Stomach (tissue), 9 donors: ENCODE measurements around the gene BTK. TPM values are rescaled to one million over a fixed set of nuclear protein-coding genes. Genes with fewer than 3 reads are reported as not detected.

Experiments
- DNase-seq, 2 donors: peaks; one replicate each; pipeline versions ENCODE4 v3.0.0 to v3.0.0-alpha.2; 2013 to 2019
- H3K27ac ChIP-seq, 5 donors: fragments of 200-600 bp in 4 of 5; sonication (generic) in 4 of 5; one replicate each; pipeline ENCODE4 v1.5.1; 2013 to 2019; ENCODE audit warnings: mild to moderate bottlenecking in 1 of 5, moderate library complexity in 1 of 5
- H3K27me3 ChIP-seq, 3 donors: fragments of 200-600 bp; sonication (generic); one replicate each; pipeline ENCODE4 v1.5.1; 2017 to 2019; ENCODE audit warnings: mixed run types in 1 of 3
- H3K36me3 ChIP-seq, 4 donors: fragments of 200-600 bp; sonication (generic); 1 replicate in 3 of 4; 2 replicates in 1 of 4; pipeline ENCODE4 v1.5.1; 2016 to 2019
- H3K4me1 ChIP-seq, 4 donors: fragments of 200-600 bp; sonication (generic); one replicate each; pipeline ENCODE4 v1.5.1; 2016 to 2019
- H3K4me3 ChIP-seq, 4 donors: fragments of 200-600 bp; sonication (generic) in 3 of 4; one replicate each; pipeline ENCODE4 v1.5.1; 2016 to 2019; ENCODE audit warnings: mild to moderate bottlenecking in 1 of 4
- H3K9me3 ChIP-seq, 4 donors: fragments of 200-600 bp; sonication (generic); one replicate each; pipeline ENCODE4 v1.5.1; 2016 to 2019
- CTCF ChIP-seq, 7 experiments: fragments of 450-650 bp in 4 of 7; fragments of 200-600 bp in 3 of 7; sonication (generic) in 3 of 7; IDR thresholded peaks; one replicate each; pipeline ENCODE4 v1.5.1; 2016 to 2019; ENCODE audit warnings: antibody characterized with exemption in 7 of 7, control low read depth in 2 of 7, mild to moderate bottlenecking in 1 of 7
- EP300 ChIP-seq: sonication (generic); formaldehyde crosslinking; IDR thresholded peaks from one replicate; pipeline ENCODE4 v1.6.1; 2017; ENCODE audit warnings: antibody characterized with exemption
- POLR2A ChIP-seq, 4 donors: fragments of 450-650 bp; IDR thresholded peaks; one replicate each; pipeline ENCODE4 v1.6.1; 2016; ENCODE audit warnings: antibody characterized with exemption in 4 of 4, control low read depth in 2 of 4, mild to moderate bottlenecking in 1 of 4, moderate library complexity in 1 of 4
- POLR2AphosphoS5 ChIP-seq, 3 donors: sonication (generic); formaldehyde crosslinking; IDR thresholded peaks; one replicate each; pipeline ENCODE4 v1.6.1; 2016; ENCODE audit warnings: antibody characterized with exemption in 3 of 3
- WGBS, 5 donors: extraction: QIAGEN DNeasy Blood & Tissue Kit in 3 of 5; methylation state at CpG; one replicate each; pipeline versions ENCODE4 v1.1.5 to v1.1.7; 2013 to 2018; 5-methylcytosine and 5-hydroxymethylcytosine counted together
- intact Hi-C: fragments of 100-400 bp; cut with DNase I; formaldehyde crosslinking; loops from one replicate; pipeline ENCODE4 v1.15.1; 2023; ENCODE audit warnings: low total_unique reads
- polyA plus RNA-seq, 3 donors: library from polyadenylated mRNA; stranded (reverse); fragments of 200-250 nt; gene quantifications; one replicate each; pipeline ENCODE4 v1.2.3, GENCODE V29; 2013
- total RNA-seq, 5 donors: library from RNA; depleted of rRNA; stranded (reverse); fragments of >200 nt; gene quantifications; one replicate each; pipeline versions ENCODE4 v1.1.0 to v1.2.3, GENCODE V29; 2014 to 2016
- donor health status: healthy with polysubstance abuse.
- donor health status: Bipolar disorder and iron deficiency.
- donor health status: healthy.

Gene BTK
- total and polyA plus RNA-seq, 8 donors: 1.3 to 8.7 (median 2.9) TPM; not detected in 2

DNA sequence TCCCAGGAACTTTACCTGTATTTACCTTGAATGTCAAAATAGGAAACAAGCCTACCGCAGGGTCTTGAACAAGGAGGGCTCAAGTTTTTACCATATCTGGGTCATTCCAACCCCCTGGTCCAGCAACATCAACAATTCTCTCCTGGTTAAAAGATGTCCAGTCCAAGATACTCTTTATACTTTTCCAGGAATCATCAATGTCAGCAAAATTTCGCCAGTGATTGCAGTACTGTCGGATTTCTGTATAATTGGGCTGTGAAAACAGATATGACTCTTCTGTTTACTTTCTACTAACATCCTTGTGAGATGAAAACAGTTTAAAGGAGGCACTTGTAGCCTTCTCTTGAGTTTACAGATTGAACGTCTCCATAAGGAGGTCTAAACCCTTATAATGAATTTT is 12.7 kb upstream of the BTK start:
- intact Hi-C loops: no loop called here
- H3K4me1 ChIP-seq: no peaks in the 10 kb centered on the region
- H3K36me3 ChIP-seq: peaks cover 0 to 41% (median 28%) of the 10 kb centered on the region in 4 donors
- whole genome bisulfite sequencing, 5 donors: 63 to 94% (median 85%) methylated on average over 4 of the region's 4 CpGs
- peaks cover 0 to 4% (median 0%) of the 10 kb centered on the region in 3 donors for H3K27me3 ChIP-seq
- no peak overlapping the region for H3K27ac ChIP-seq
- H3K9me3 ChIP-seq: no peaks in the 10 kb centered on the region
- DNase-seq: no peak
- H3K4me3 ChIP-seq: no peak overlapping the region
- no peak for TF ChIP-seq EP300
- no peak for TF ChIP-seq POLR2A (IDR thresholded peaks at IDR 0.05)
- TF ChIP-seq CTCF (IDR thresholded peaks at IDR 0.05): no peak
- no peak for TF ChIP-seq POLR2AphosphoS5 (IDR thresholded peaks at IDR 0.05)

DNA sequence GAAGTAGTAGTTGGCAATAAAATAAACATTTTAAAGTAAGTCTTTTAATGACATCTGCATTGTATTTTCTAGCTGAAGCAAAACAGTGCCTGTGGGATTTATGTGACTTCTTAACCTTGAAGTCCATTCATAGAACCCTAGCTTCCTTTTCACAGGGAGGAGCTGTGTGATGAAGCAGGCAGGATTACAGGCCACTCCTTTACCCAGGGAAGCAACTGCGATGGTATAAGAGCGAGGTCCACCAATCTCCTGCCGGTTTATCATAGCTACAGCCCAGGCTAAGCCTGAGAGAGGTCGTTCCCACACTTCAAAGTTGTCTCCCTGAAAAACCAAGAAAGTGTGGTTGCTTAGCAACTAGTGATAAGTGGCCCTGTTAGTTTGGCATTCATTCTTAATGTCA is 11.8 kb upstream of the BTK start:
- peaks cover 0 to 36% (median 31%) of the 10 kb centered on the region in 4 donors for H3K36me3 ChIP-seq
- peaks cover 0 to under 1% (median 0%) of the 10 kb centered on the region in 4 donors for H3K4me1 ChIP-seq
- peaks cover 0 to 4% (median 0%) of the 10 kb centered on the region in 3 donors for H3K27me3 ChIP-seq
- no peak for DNase-seq
- TF ChIP-seq EP300: no peak
- TF ChIP-seq POLR2AphosphoS5 (IDR thresholded peaks at IDR 0.05): no peak
- TF ChIP-seq POLR2A (IDR thresholded peaks at IDR 0.05): no peak
- no peak for TF ChIP-seq CTCF (IDR thresholded peaks at IDR 0.05)
- H3K9me3 ChIP-seq: no peaks in the 10 kb centered on the region
- 21 to 37% (median 29%) methylated on average over 4 of the region's 4 CpGs for WGBS, 5 donors
- no peak overlapping the region for H3K4me3 ChIP-seq
- H3K27ac ChIP-seq: no peak overlapping the region
- intact Hi-C loops: no loop called here

DNA sequence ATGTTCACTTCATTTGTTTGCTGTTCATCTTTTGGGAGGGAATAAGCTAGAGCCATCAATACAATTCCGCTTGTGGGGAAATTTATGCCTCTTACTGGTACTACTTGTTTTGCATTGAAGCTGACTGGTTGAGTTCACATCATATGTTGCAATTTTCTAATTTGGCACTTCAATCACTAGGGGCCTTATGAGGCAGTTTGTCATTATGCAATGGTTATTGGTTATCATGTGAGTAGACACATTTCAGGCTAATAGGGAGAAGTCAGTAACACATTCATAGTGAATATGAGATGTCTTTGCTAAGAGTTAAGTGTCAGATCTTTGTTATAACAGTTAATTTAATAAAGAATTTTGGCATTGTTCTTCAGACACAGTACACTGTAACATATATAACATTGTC is 9.8 kb upstream of the BTK start:
- Histone ChIP-seq H3K4me3 (no peak overlapping the region), H3K9me3 (no peaks in the 10 kb centered on the region), H3K36me3 (peaks cover 0 to 22% (median 14%) of the 10 kb centered on the region in 4 donors), H3K27ac (no peak overlapping the region), H3K27me3 (peaks cover 0 to 4% (median 0%) of the 10 kb centered on the region in 3 donors), H3K4me1 (peaks cover 0 to 13% (median 3%) of the 10 kb centered on the region in 4 donors)
- WGBS, 5 donors: 79 to 100% (median 88%) methylated on average over 1 of the region's 1 CpG
- intact Hi-C loops: no loop called here
- no peak for TF ChIP-seq EP300
- TF ChIP-seq CTCF (IDR thresholded peaks at IDR 0.05): no peak
- TF ChIP-seq POLR2AphosphoS5 (IDR thresholded peaks at IDR 0.05): no peak
- no peak for TF ChIP-seq POLR2A (IDR thresholded peaks at IDR 0.05)
- DNase-seq: no peak

DNA sequence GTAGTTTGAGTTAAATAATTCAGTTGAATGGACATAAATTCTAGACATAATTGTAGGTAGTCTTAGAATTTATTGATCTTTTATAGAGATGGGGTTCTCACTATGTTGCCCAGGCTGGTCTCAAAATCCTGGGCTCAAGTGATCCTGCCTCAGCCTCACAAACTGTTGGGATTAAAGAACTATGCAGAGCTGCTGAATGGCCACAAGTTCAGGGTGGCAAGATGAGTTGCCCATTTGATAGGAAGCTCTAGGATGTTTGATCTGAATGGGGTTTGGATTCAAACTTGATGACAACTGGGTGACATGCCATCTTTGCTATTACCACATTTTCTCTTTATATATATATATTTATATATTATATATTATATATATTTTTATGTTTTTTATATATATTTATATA is 8.4 kb upstream of the BTK start:
- intact Hi-C loops: no loop called here
- peaks cover 0 to 13% (median 3%) of the 10 kb centered on the region in 4 donors for H3K4me1 ChIP-seq
- TF ChIP-seq CTCF (IDR thresholded peaks at IDR 0.05) (no peak), POLR2AphosphoS5 (IDR thresholded peaks at IDR 0.05) (no peak), EP300 (no peak), POLR2A (IDR thresholded peaks at IDR 0.05) (no peak)
- DNase-seq: no peak
- no peak overlapping the region for H3K4me3 ChIP-seq
- H3K9me3 ChIP-seq: no peaks in the 10 kb centered on the region
- H3K27ac ChIP-seq: no peak overlapping the region
- peaks cover 0 to 4% (median 0%) of the 10 kb centered on the region in 3 donors for H3K27me3 ChIP-seq
- peaks cover 0 to 22% (median 7%) of the 10 kb centered on the region in 4 donors for H3K36me3 ChIP-seq
